MG63 (cell line): ENCODE data around the gene PDK1. TPM values are rescaled to one million over a fixed set of nuclear protein-coding genes. Genes with fewer than 3 reads are reported as not detected.
A peak's percentile ranks its signal among the peaks of the same experiment; 100 is the strongest.

Source experiments
- DNase-seq: peaks from one replicate; pipeline ENCODE4 v3.0.0-alpha.2; 2020
- H3K27me3 ChIP-seq: fragments of 250-450 bp; sonication (Bioruptor Pico); 2 replicates; pipeline ENCODE4 v1.5.1; 2020; ENCODE audit warnings: mild to moderate bottlenecking, moderate library complexity
- H3K36me3 ChIP-seq: fragments of 250-450 bp; sonication (Bioruptor Pico); 2 replicates; pipeline ENCODE4 v1.5.1; 2020; ENCODE audit warnings: mild to moderate bottlenecking, moderate library complexity
- H3K4me3 ChIP-seq: fragments of 250-450 bp; sonication (Bioruptor Pico); 2 replicates; pipeline ENCODE4 v1.5.1; 2020; ENCODE audit warnings: mild to moderate bottlenecking, moderate library complexity
- H3K9me3 ChIP-seq: fragments of 250-450 bp; sonication (Bioruptor Pico); 2 replicates; pipeline ENCODE4 v1.5.1; 2020; ENCODE audit warnings: mild to moderate bottlenecking, moderate library complexity
- total RNA-seq: library from RNA; depleted of rRNA; stranded (reverse); fragments of >200 nt; shearing (Covaris generic); gene quantifications from 2 replicates; pipeline ENCODE4 v1.2.3, GENCODE V29; 2014; ENCODE audit warnings: low replicate concordance; rRNA removed

PDK1 gene
- total RNA-seq, 1 experiment from 2014 or later, result 11.5 TPM

GRCh38 chr2:172643142-172643541 lies 87.3 kb downstream of the PDK1 start:
- peak; percentile 14 for DNase-seq
- no peaks in the 10 kb centered on the region for H3K27me3 ChIP-seq
- H3K4me3 ChIP-seq, result no peak overlapping the region
- H3K36me3 ChIP-seq, result no peaks in the 10 kb centered on the region
- H3K9me3 ChIP-seq, result no peaks in the 10 kb centered on the region

- no peaks in the 10 kb centered on the region for H3K36me3 ChIP-seq
- no peaks in the 10 kb centered on the region for H3K27me3 ChIP-seq
- H3K9me3 ChIP-seq, result no peaks in the 10 kb centered on the region
- DNase-seq, result no peak
- H3K4me3 ChIP-seq, result no peak overlapping the region
Observed at GRCh38 chr2:172647439-172647838, 91.5 kb downstream of the PDK1 start.

- no peak overlapping the region for H3K4me3 ChIP-seq
- peak; percentile 58 for DNase-seq
- H3K9me3 ChIP-seq, result peaks cover 2% of the 10 kb centered on the region; the same call in 1 of the 2 replicates
- H3K27me3 ChIP-seq, result no peaks in the 10 kb centered on the region
- no peaks in the 10 kb centered on the region for H3K36me3 ChIP-seq
Observed at GRCh38 chr2:172655091-172655837, 99.4 kb downstream of the PDK1 start.

GRCh38 chr2:172655838-172656573 lies 100.1 kb downstream of the PDK1 start:
- Histone ChIP-seq H3K9me3 (peaks cover 2% of the 10 kb centered on the region; the same call in 1 of the 2 replicates), H3K27me3 (no peaks in the 10 kb centered on the region), H3K36me3 (no peaks in the 10 kb centered on the region), H3K4me3 (no peak overlapping the region)
- no peak for DNase-seq

Other genes starting within 250 kb of the PDK1 start
- gene ITGA6, start 128.5 kb upstream of the PDK1 start, total RNA-seq, result 4.3 TPM in 2 replicates
- gene RAPGEF4, start 179.8 kb downstream of the PDK1 start, total RNA-seq, result not detected in 2 replicates